Retina (tissue), 1 donor: ENCODE results near the gene NPTN.
"Not testable (repeated sequence)": the region's sequence is repeated elsewhere in the genome, so short reads cannot be mapped to it uniquely, and the experiment has no call there.

Source experiments
- DNase-seq: peaks from one replicate; pipeline ENCODE4 v3.0.0-alpha.2; 2016

Gene NPTN

DNA sequence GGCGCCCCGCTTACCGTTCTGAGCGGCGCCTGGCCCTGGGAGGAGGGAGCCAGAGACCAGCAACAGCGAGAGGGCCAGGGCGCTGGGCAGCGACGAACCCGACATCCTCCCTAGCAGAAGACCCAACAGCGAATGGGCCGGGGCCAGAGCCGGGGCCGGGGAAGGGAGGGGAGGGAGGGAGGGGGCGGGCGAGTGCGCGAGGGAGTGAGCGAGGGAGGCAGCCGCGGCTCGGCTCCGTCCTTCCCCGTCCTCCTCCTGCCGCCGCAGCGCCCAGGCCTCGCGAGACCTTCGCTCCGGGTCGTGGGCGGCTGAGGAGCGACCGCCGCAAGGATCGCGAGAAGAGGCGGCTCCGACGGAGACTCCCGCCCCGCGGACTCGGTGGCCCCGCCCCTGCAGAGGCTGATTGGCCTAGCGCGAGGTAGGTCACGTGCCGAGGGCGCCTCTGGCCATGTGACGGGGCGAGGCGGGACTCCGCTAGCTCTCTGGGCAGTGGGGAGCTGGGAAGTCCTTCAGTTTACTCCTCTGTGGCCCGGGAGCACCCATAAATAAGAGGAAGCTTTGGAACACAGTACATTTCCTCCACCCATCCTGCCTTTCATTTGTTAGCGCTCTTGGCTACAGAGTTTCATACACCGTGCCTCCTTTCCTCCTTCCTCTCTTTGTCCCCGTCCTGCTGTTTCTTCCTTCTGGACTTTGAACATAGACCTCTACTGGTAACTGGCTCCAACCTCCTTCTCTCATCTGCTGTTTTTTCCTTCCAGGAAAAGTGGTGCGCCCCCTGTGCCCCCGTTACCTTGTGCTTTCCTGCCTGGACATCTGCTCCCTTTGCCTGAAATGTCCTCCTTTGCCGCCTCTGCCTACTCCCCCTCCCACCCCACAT is at the start of gene NPTN:
TSS of gene NPTN (minus strand) at position 279 of the 880 bp plus-strand sequence. CDS start at position 105, 174 bp downstream.
- DNase-seq = peak; percentile 95

DNA sequence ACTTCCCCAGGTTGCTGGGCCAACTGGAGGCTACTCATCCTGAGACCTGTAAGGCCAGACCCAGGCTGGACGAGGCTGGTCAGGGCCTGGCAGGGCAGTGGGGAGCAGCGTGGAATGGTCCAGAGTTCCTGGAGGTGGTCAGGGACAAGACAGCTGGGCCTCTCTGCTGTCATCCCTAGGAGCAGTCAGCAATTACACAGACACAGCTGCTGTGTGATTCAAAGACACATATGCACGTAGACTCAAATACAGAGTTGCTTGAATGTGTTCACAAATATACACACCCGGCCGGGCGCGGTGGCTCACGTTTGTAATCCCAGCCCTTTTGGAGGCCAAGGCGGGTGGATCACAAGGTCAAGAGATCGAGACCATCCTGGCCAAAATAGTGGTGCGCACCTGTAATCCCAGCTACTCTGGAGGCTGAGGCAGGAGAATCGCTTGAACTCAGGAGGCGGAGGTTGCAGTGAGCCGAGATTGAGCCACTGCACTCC is 49.5 kb upstream of the NPTN start:
- no peak for DNase-seq

DNA sequence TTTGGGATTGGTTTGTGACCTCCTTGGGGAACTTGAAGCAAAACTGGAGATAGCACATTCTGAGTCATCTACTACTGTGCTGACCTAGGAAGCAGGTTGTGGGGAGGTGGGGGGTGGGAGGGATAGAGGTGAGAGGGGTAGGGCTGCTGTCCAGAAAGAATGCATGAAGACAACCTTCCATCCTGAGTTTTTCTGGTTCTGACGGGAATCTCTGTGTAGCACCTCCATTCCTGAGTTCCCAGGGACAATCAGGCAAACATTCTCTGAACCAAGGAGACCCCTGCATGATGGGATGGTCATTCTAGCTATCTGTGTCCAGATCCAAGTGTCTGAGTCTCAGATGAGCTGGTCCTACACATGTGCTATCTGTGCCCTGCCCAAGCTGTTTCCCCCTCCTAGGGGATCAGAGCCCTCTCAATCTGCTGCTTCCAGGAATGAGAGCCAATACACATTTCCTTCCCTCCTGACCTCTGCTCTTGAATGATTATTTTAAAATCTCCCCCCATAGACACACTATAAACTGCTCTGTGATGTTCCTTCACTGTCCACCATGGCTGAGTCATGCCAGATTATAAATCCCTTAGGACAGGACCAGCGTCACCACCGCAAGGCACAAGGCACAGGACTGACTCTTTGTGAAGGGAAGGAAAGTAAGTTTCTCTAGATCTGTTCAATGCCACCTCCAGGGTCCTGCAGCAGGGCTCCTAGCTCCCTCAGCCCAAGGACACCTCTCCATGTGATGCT is 48.8 kb upstream of the NPTN start:
- no peak for DNase-seq

DNA sequence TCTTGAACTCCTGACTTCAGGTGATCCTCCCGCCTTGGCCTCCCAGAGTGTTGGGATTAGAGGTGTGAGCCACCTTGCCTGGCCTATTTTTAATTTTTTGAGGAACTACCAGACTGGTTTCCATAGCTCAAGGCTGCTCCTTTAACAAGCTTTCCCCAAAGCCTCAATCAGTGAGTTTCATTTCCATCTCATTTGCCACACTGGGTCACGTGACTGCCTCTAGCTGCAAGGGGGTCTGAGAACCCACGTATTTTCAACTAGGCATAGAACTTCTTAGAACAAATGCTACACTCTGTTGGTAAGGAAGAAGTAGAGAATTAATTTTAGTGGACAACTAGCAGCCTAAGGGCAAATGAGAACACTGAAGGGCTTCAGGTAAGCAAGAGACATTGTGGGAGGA is 47.9 kb upstream of the NPTN start:
- no peak for DNase-seq

DNA sequence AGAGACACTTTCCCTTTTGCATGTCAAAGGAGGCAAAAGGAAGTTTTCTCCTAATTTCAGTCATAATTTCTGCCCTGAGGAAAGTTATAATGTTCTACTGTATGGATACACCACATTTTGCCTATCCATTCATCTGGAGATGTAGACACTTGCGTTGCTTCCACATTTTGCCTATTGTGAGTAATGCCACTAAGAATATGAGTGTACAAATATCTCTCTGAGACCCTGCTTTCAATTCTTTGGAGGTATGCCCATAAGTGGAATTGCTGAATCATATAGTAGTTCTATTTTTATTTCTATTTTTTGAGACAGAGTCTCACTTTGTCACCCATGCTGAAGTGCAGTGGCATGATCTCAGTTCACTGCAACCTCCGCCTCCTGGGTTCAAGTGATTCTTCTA is 47.4 kb upstream of the NPTN start:
- DNase-seq = no peak

DNA sequence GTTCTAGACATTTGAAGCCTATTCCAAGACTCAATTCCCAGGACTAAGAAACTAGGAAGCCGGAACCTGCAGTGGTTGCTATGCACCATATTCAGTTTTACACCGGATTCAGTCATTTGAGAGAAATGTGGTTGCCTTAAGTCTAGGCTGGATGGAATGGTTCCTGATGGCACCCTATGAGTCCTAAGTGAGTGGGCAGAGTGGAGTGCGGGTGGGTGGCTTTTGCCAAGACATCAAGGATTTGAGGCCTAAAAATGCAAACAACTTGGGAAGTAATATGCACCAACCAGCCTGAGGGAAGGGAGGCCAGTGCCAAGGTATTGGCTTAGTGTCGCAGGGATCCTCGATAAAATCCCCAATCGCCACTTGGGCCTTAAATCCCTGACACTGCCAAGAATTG is 46.8 kb upstream of the NPTN start:
- no peak for DNase-seq

DNA sequence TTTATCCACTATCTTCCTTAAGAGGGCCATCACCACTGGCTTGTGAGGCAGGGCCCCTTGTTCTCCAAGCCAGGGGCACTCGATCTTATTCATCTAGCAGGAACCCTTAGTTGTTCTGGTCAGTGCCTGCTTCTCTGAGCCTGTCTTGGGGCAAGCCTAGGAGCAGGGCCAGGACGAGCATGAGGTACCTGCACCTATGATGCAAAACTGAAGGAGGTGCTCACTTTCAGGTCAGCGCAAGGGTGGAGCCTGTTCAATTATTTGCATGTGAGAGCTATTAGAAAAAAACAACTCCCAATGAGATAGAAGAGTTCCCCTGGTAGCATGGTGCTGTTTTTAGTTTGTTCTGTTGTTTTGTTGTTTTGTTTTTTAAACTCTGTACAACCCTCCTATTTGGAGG is 46.0 kb upstream of the NPTN start:
- DNase-seq = no peak

DNA sequence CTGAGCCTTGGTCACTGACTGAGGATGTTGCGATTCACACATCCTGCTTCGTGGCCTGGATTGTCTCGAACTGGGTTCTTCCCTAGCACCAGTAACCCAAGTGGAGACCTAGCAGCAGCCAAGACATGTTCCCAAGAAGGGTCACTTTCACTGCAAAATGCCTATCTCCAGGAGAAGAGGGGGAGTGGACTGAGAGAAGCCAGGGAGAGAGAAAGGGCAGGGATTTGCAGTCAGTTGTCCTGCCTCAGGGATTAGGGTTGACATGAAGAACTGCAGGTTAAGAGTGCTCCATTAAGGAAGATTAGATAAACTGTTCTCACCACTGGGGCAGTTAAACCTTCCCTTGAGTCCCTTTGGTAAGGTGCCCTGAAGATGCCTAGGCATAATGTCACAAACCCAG is 45.3 kb upstream of the NPTN start:
- no peak for DNase-seq

DNA sequence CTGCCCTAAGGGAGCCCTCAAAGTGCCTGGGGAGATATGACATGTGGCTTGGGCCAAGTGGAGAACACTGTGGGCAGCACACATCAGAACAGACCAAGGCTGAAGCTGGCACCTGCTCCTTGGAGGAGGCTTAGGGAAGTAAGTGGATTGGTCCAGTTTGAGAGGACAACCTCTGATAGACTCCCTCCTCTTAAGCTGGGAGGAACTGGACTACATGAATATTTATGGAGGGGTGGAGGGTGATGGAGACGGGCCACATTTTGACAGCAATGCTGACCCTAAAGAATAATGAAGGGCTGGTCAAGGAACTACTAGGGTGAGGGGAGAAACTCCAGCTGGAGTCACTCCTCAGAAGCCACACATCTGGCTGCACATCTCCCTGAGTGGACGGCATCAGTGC is 44.5 kb upstream of the NPTN start:
- no peak for DNase-seq

DNA sequence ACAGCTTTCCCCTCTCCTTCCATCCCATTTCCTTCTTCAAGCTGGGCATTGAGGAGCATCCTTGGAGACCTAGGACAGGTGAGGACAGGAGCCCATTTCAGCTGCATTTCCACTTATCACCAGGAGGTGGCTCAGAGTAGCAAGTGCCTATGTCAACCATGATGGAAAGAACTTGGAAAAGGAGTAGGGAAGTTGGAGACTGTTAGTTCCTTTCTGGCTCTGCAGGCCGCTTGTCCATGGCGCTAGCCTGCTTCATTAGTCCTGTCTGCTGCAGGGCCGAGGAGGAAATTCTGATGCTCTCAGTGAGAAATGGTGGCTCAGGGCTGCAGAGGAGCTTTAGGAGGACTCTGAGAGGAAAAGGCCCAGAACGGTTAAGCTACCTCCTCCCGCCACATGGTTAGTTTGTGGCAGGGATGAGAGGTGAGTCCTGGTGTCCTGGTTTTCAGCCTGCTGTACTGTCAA is 44.0 kb upstream of the NPTN start:
- peak; percentile 61 for DNase-seq

DNA sequence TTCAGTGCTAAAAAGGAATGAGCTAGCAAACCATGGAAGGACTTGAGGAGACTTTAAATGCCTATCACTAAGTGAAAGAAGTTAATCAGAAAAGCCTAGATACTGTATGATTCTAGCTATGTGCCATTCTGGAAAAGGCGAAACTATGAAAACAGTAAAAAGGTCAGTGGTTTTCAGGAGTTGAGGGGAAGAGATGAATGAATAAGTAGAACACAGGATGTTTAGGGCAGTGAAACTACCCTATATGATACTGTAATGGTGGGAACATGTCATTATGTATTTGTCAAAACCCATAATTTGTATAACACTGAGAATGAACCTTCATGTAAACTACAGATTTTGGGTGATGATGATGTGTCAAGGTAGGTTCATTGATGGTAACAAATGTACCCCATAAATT is 41.4 kb upstream of the NPTN start:
- no peak for DNase-seq

DNA sequence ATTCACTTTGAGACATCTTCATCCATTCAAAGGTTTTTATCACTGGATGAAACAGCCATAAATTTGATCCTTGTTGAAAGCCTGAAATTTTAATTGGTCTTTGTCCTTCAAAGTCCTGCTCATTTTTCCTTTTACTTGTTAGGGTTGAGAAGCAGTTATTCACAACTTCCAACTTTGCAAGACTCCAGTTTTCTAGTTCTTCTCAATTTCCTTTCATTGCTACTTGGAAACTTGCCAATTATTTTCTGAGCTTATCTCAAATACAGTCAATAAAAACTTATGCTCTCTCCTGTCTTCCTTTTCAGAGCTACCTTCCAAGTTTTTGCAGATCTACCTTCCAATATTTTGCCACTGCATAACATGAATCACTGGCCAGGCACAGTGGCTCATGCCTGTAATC is 27.3 kb upstream of the NPTN start:
- DNase-seq = no peak

DNA sequence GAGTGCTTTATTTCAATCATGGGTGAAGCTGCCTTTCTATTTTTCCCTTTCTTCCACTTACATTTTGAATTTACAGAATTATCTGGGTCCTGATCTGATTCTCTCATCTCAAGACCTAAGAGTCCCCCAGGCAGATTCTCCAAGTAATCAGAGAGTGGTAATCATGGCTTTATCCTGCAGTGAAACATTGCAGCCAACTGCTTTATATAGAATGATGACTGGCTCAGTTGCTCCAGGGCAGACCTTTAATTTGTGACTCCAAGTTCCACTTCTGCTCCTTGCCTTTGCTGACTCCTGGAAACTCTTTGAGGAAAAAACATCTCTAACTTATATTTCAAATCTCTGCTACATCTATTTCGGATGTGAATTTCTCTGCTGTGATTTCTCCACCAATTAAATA is 25.5 kb upstream of the NPTN start:
- DNase-seq = no peak

DNA sequence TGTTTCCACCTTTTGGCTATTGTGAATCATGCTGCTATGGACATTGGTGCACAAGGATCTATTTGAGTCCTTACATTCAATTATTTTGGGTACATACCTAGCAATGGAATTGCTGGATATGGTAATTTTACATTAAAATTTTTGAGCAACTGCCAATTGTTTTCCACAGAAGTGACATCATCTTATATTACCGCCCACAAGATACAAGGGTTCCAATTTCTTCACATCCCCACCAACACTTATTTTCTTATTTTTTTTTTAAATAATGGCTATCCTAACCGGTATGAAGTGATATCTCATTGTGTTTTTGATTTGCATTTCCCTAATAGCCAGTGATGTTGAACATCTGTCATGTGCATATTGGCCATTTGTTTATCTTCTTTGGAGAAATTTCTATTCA is 22.5 kb upstream of the NPTN start:
- no peak for DNase-seq

DNA sequence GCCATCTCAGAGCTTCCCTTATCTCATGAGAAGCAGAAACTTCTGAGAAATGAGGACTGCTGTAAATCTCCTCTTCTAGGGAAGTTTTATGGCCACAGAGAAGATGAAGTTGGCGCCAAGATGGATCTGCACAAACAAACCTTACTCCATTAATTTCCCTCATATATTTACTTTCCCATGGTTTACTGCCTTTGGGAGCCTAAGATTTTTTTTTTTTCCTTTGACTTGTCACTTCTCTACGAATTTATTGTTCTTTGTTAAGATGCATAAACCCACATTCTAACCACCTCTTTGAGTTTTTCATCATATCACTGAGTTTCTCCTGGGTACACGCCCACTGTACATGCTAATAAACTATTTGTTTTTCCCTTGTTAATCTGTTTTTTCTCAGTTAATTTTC is 21.5 kb upstream of the NPTN start:
- no peak for DNase-seq

DNA sequence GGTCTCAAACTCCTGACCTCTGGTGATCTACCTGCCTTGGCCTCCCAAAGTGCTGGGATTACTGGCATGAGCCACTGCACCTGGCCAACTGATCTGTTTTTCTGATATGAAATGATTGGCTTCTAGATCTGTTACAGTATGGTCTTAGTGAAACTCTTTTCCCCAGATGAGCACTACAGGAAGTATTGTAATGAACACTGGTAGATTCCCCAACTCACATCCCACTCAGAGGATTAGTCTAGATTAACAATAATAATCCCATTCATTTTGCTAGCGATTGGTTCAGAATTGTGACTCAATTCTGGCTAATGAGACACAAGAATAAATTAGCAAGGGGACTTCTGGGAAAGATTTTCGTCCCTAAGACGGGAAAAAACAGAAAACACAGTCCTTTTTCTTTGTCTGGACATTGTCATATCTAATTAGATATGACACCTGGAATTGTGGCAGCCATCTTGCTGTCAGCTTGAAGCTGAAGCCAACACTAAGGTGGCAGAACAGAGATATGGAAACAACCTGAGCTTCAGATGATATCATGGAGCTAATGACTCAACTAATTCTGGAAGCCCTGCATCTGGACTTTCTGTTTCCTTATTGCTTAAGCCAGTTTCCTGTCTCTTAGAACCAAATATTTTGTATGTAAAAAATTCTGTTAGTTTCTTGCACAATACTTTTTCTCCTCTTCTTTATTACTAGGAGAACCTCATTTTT is 17.4 kb upstream of the NPTN start:
- DNase-seq = no peak

DNA sequence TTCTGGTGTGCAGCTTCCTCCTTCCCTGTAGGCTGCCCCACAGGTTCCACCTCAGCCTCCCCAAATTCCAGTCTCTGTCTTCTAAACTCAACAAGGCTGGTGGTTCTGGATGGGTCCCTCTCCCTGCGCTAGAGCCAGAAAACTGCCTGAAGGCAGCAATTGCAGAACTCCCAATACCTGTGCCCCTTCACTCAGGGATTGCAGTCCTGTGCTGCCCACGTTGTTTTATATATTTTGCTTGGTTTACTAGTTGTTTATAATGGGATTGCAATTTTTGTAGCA is 14.8 kb upstream of the NPTN start:
- no peak for DNase-seq

DNA sequence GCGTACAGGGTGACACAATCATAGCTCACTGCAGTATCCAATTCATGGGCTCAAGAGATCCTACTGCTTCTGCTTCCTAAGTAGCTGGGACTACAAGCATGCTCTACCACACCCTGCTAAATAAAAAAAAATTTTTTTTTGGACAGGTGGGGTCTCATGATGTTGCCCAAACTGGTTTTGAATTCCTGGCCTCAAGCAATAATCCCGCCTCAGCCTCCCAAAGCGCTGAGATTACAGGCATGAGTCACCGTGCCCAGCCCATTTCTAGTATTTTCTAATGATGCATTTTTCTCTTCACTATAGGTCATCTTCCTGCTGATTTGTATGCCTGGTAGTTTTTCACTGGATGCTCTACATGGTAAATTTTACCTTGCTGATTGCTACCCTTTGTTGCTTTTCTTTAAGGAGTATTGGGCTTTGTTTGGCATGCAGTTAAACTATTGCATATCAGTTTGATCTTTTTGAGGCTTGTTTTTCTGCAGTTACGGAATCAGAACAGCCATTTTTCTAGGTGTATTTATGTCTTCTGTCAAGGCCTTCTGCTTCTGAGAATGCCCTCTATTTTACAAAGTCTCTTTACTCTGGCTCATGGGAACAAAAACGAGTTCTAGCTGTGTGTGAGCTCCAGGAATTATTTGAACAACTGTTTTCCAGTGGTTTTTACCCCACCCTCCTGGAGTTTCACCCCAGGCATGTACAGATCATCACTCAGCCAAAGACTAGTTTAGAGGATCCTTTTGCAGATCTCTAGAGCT is 14.2 kb upstream of the NPTN start:
- DNase-seq = no peak

DNA sequence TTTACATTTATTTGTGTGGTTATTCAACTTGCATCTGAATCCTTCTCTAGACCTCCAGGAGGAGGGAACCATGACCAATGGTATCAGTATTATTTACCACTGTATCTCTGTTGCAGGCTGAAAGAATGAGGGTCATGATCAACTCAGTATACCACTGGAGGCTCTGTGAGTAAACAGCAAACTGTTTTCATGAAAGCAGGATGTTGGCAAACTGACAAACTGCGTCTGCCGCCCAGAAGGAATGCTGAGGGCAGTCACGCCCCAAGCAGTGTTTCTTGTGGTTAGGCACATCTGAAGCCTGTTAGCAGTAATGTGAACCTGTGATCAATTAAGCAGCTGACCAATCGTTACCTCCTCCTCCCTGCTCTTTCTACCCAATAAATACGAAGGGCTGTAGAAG is 6.3 kb upstream of the NPTN start:
- not testable (repeated sequence) for DNase-seq

DNA sequence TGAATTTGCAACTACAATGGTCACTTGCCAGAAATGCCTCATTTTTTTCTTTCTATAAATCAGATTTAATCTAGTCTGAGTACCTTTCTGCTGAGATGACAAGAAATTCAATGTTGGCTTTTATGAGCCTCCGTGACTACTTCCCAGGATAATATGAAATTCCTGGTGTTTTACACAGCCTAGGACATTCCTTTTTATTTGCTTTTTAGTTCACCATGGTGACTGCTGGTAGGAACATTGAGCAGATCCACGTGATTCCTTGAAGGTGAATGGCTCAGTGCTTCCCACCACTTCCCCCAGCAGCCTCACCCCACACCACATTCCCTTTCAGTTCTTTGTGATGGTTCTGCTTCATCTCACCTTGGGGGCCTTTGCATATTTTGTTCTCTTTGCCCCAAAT is 4.3 kb upstream of the NPTN start:
- no peak for DNase-seq

DNA sequence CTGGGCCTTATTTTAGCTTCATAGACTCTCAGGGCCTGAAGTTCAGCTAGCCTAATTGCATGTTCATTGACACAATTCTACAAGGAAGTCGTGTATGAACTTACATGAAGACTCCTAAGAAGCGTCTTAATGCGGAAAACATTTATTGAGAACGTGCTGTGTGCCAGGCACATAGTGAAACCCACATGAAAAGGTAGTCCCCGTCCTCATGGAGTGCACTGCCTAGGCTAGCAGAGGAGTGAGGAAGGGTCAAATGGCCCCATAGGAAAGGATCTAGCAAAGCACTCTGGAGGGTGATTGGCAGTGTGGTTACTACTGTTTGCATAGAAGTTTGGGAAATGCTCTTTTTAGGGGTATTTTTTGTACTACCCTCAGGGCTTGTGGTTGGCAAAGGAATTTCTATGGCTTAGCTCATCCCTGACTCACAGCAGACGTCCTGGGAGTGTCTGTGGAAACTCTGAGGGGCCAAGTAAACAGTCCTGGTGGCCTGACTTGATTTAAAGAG is 854 bp upstream of the NPTN start:
- DNase-seq = no peak

DNA sequence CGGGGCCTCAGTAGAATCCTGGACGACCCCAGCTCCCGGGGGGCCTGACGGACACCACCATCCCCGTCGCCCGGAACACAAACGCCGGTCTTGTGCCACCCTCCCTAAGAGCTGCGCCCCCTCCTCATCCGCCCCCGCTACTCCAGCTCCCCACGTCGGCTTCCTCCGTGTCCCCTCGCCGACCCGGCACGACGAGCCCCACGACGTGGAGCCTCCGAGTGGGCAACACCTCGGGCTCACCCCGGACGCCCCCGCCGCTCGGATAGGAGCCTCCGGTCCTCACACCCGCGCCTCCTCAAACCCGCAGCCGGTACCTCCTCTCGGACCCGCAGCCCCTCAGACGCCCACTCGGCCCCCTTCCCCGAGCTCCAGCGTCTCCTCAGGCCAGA is 525 bp downstream of the NPTN start:
- DNase-seq = peak; percentile 65
